T-helper 1 cell (primary cell): ENCODE measurements around the gene NXNL2.

Experiments
- DNase-seq, 5 donors: peaks; one replicate each; pipeline ENCODE4 v3.0.0-alpha.2; 2012 to 2020
- total RNA-seq, 4 donors: gene quantifications; one replicate each; lab custom pipeline; 2026; lab: John Stamatoyannopoulos, UW

NXNL2 gene
- total RNA-seq: 0 to 0.12 (median 0) reads per million in 4 donors

GRCh38 chr9:88534456-88535225, at the start of gene NXNL2:
NXNL2 (plus strand) TSS chr9:88535178; CDS start chr9:88535435, 257 bp downstream.
- DNase-seq: peak in 4 of 5 donors; percentile 18 to 58 (median 44)

GRCh38 chr9:88488166-88488565, 46.8 kb upstream of the NXNL2 start:
- no peak for DNase-seq

- no peak for DNase-seq
Measured at GRCh38 chr9:88494983-88495721, 39.8 kb upstream of the NXNL2 start.

- no peak for DNase-seq
Measured at GRCh38 chr9:88497224-88497623, 37.8 kb upstream of the NXNL2 start.

GRCh38 chr9:88498880-88499279, 36.1 kb upstream of the NXNL2 start:
- no peak for DNase-seq

GRCh38 chr9:88501086-88501485, 33.9 kb upstream of the NXNL2 start:
- no peak for DNase-seq

- DNase-seq: no peak
Measured at GRCh38 chr9:88502552-88503034, 32.4 kb upstream of the NXNL2 start.

GRCh38 chr9:88503081-88503844, 31.7 kb upstream of the NXNL2 start:
- DNase-seq: no peak

- no peak for DNase-seq
Measured at GRCh38 chr9:88503845-88504764, 30.9 kb upstream of the NXNL2 start.

GRCh38 chr9:88508326-88508725, 26.7 kb upstream of the NXNL2 start:
- no peak for DNase-seq

- no peak for DNase-seq
Measured at GRCh38 chr9:88511906-88512305, 23.1 kb upstream of the NXNL2 start.

GRCh38 chr9:88514247-88514646, 20.7 kb upstream of the NXNL2 start:
- DNase-seq: no peak

GRCh38 chr9:88521308-88521707, 13.7 kb upstream of the NXNL2 start:
- DNase-seq: no peak

- no peak for DNase-seq
Measured at GRCh38 chr9:88522360-88522759, 12.6 kb upstream of the NXNL2 start.

- DNase-seq: no peak
Measured at GRCh38 chr9:88523056-88523455, 11.9 kb upstream of the NXNL2 start.

- DNase-seq: no peak
Measured at GRCh38 chr9:88524911-88525310, 10.1 kb upstream of the NXNL2 start.

GRCh38 chr9:88527618-88528017, 7.4 kb upstream of the NXNL2 start:
- DNase-seq: no peak

- DNase-seq: no peak
Measured at GRCh38 chr9:88528080-88528790, 6.7 kb upstream of the NXNL2 start.

GRCh38 chr9:88529496-88529895, 5.5 kb upstream of the NXNL2 start:
- DNase-seq: no peak

- no peak for DNase-seq
Measured at GRCh38 chr9:88530051-88530450, 4.9 kb upstream of the NXNL2 start.
